Activated effector memory CD4-positive, alpha-beta T cell treated with anti-CD3 and anti-CD28 coated beads, Interleukin-2, amount 50 U/mL, for 16 hours (primary cell): ENCODE measurements around the gene SNAP29.
"Not testable (repeated sequence)": the region's sequence is repeated elsewhere in the genome, so short reads cannot be mapped to it uniquely, and the experiment has no call there.

ENCODE experiments used
- DNase-seq: peaks from one replicate; pipeline ENCODE4 v3.0.0-alpha.2; 2020

SNAP29 gene

GRCh38 chr22:20858615-20859416 is at the start of gene SNAP29, which contains the start of gene PI4KA:
TSS of gene SNAP29 (plus strand) at chr22:20859007. CDS start at chr22:20859111, 104 bp downstream.
TSS of gene PI4KA (minus strand) at chr22:20858811. CDS start at chr22:20858725, 86 bp downstream.
- peak; percentile 99 for DNase-seq

GRCh38 chr22:20809538-20810185 is 49.1 kb upstream of the SNAP29 start:
- DNase-seq: no peak

- DNase-seq: no peak
These were observed 48.2 kb upstream of the SNAP29 start for GRCh38 chr22:20810645-20811044.

DNA sequence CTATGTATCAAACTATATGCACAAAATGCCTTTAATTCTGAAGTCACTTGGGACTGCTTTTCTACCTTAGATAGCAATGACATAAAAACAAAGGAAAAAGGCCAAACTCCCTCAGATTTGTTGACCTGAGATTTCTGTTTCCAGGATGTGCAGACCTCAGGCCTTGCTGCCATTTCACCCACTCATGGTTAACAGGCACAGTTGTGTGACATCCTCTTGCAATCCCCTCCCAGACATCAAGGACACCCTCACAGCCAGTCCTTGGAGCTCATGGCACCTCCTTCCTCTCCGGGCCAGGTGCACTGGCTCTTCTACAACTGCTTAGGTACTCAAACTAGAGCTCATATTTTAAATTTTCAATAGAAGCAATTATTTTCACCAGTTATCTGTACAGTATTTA is 47.6 kb upstream of the SNAP29 start:
- DNase-seq: no peak

- no peak for DNase-seq
These were observed 46.7 kb upstream of the SNAP29 start for GRCh38 chr22:20811971-20812660.

DNA sequence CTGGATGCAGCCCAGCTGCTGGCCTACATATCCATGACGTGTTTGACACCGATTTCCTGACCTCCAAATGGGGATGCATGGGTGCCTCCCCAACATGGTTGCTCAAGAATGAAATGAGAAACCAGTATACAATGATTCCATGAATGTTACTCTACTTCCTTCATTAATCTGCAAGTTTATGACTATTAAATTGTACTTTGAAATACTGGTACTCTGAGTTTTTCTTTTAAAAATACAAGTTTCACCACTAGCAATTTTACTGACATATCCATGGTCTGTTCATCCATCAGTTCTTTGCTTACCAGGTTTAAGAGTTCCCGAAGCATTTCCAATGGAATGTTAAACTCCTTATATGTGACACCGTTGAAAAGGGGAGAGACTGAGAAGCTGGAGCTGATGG is 45.8 kb upstream of the SNAP29 start:
- DNase-seq: no peak

DNA sequence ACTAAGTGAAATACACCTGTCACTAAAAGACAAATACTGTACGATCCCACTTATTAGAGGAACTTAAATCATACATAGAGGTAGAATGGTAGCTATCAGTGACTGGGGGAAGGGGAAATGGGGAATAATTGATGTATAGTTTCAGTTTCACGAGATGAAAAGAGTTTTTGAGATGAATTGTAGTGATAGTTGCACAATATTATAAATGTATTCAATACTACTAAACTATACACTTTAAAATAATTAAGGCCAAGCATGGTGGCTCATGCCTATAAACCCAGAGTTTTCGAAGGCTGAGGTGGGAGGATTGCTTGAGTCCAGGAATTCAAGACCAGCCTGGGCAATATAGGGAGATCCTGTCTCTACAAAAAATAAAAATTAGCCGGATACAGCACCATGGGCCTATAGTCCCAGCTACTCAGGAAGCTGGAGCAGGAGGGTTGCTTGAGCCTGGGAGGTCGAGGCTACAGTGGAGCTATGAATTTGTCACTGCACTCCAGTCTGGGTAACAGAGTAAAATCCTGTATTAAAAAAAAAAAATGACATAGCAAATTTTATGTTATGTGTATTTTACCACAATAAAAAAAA is 44.5 kb upstream of the SNAP29 start:
- DNase-seq: no peak

DNA sequence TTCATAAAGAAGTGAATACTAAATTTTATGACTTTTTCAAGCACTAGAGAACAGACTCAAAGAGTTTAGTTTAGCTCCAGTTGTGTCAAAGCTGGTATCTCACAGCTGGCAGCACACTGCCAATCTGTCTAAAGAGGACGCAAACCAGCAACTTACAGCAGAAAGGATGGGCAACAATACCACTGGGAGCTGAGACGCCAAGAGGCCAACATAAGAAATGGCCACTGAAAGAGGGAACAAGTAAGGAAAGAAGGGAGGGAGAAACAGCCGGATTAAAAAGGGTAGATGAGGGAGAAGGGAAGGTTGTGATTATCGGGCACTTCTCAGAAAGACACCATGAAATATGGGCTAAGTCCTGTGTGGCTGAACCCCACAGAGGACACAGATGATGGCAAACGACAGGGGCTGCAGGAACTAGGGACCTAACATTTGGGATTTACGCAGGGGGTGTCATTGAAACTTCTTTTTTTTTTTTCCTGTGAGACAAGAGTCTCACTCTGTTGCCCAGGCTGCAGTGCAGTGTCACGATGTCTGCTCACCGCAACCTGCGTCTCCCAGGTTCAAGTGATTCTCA is 43.2 kb upstream of the SNAP29 start:
- no peak for DNase-seq

DNA sequence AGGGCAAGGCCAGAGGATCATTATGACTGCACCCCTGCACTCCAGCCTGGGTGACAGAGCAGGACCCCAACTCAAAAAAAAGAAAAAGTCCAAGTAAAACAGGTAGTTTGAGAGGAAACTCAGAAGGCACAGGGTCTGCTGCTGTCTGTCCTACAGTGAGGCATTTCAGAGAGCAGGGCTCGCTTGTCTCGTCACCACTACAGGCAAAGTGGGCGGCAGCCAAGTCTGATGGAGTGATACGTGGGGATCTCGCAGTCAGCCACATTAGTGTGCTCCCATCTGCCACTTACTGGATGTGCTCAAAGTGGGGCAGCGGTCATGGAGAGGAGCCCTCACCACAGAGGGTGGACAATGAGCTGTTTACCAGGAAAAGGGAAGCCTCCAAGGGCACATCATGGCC is 42.2 kb upstream of the SNAP29 start:
- DNase-seq: peak; percentile 33

DNA sequence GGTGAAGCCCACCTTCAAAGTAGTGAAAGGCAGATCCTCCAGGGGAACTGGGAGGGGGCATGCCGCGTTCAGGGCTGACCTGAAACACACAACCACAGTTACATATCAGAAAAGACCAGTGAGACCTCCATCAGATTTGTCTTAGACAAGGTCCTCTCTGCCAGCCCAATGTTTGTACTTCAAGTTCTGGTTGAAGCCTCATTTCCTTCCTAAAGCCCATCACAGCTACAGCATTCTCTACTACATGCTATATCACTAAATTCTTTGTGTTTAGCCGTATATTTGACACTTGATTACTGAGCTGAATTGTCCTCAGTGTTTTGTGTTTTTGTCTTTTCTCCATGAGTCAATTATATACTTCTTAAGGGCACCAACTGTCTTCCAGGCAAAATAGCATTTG is 40.3 kb upstream of the SNAP29 start:
- DNase-seq: peak; percentile 47

DNA sequence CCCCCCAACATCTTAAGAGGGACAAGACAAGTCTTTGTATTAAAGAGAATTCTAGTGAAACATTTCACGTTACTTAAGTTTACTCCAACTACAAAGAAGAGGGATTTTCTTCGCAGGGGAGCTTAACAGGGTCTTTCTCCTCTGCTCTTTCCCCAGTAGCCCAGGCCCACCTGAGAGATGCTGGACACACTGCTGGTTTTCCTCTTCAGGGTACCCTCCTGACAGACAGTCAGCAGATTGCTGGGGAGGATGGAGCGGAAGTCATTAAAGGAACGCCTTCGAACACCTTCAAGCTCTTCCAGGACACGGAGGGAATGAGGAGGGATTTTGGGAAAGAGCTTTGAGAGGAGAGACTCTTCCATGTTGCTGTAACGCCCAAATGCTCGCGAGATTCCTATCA is 39.3 kb upstream of the SNAP29 start:
- DNase-seq: peak; percentile 9

DNA sequence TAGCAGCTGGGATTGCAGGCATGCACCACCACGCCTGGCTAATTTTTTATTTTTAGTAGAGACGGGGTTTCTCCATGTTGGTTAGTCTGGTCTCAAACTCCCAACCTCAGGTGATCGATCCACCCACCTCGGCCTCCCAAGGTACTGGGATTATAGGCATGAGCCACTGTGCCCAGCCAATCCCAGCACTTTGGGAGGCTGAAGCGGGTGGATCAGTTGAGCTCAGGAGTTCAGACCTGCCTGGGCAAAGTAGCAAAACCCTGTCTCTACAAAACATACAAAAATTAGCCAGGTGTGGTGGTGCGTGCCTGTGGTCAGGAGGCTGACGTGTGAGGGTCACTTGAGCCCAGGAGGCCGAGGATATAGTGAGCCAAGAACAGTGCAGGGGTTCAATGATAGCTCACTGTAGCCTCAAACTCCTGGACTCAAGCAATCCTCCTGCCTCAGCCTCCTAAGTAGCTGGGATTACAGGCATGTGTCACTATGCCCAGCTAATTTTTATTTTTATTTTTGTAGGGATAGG is 37.0 kb upstream of the SNAP29 start:
- not testable (repeated sequence) for DNase-seq

DNA sequence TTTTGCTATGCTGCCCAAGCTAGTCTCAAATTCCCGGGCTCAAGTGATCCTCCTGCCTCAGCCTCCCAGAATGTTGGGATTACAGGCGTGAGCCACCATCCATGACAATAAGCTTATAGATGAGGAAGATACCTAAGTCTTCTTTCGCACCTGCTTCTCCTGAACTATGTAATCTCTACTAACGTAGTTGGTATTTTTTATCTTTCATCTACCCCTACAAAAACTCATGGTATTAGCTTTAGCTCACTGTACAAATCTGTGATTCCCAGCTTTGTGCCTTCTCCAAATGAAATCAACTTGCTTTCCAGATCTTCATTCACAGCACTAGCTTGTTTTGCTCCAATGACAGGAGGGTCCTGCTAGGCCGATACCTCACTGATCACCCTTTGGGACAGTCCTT is 36.6 kb upstream of the SNAP29 start:
- no peak for DNase-seq

- no peak for DNase-seq
These were observed 35.5 kb upstream of the SNAP29 start for GRCh38 chr22:20823264-20823663.

- DNase-seq: not testable (repeated sequence)
These were observed 33.6 kb upstream of the SNAP29 start for GRCh38 chr22:20825216-20825615.

DNA sequence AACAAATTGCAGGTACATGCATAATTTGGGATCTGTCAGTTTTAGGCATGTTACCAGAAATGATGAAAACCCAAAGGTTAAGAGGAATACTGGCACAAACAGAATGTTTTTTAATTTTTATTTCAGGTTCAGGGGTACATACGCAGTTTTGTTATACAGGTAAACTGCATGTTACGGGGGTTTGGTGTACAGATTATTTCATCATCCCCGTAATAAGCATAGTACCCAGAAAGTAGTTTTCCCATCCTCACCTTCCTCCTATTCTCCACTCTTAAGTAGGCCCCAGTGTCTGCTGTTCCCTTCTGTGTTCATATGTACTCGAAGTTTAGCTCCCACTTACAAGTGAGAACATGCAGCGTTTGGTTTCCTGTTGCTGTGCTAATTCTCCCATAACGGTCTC is 33.2 kb upstream of the SNAP29 start:
- no peak for DNase-seq

DNA sequence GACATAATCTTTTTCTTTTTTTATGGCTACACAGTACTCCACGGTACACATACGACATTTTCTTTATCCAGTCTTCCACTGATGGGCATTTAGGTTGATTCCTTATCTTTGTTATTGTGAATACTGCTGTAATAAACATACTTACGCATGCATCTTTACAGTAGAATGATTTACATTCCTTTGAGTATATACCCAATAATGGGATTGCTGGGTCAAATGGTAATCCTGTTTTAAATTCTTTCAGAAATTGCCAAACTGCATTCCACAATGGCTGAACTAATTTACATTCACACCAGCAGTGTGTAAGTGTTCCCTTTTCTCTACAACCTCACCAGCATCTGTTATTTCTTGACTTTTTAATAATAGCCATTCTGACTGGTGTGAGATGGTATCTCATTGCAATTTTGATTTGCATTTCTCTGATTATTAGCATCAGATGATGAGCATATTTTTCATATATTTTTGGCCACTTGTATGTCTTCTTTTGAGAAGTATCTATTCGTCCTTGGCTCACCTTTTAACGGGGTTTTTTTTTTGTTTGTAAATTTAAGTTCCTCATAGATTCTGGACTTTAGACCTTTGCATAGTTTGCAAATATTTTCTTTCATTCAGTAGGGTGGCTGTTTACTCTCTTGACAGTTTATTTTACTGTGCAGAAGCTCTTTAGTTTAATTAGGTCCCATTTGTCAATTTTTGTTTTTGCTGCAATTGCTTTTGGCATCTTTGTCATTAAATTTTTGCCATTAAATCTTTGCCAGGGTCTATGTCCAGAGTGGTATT is 32.2 kb upstream of the SNAP29 start:
- DNase-seq: not testable (repeated sequence)

DNA sequence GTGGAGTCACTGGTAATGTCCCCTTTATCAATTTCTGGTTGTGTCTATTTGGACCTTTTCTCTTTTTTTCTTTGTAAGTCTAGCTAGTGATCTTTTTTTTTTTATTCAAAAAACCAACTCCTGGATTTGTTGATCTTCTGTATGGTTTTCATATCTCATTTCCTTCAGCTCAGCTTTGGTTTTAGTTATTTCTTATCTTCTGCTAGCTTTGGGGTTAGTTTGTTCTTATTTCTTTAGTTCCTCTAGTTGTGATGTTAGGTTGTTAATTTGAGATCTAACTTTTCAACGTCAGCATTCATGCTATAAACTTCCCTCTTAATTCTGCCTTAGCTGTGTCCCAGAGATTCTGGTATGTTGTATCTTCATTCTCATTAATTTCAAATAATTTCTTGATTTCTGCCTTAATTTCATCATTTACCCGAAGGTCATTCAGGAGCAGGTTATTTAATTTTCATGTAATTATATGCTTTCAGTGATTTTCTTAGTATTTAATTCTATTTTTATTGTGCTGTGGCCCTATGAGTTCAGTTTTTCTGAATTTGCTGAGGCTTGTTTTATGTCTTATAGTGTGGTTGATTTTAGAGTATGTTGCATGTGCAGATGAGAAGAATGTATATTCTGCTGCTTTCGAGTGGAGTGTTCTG is 29.2 kb upstream of the SNAP29 start:
- DNase-seq: no peak

DNA sequence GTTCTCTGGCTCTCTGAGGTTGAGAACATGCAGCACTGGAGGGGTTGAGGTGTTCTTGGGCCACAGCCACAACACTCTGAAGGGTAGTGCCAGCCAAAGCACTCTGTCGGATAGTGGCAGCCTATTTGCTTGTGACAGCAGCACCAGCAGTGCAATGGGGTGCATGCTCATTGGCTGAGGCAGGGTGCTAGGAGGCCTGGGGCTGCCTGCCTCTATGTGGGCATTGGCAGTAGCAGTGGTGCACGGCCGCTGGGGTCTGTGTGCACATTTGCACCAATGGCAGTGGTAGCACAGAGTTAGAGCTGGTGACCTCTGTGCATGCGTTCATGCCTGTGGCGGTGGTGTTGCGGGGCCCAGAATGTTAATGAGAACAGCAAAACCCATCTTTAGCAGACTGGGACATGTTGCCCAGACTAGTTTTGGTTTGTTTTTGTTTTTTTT is 25.6 kb upstream of the SNAP29 start:
- DNase-seq: no peak

DNA sequence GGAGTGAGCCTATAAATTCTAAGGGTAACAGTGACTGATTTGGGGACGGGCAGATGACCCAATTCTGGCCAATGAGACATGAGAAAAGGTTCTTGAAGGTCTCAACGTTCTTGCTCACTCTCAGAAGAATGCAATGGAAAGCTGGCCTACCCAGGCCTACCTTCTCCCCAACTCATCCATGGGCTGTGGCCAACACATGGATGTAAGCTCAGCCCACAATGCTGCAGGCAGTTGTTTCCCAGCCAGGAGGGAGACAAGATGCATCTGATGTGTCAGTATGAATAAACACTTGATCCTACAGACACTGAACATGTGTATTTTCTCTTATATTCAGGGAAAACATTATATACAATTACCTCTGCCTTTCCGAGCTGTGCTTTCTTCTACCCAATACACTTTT is 24.6 kb upstream of the SNAP29 start:
- DNase-seq: no peak

- no peak for DNase-seq
These were observed 24.1 kb upstream of the SNAP29 start for GRCh38 chr22:20834725-20835124.
